CMK (cell line): ENCODE data around the gene ARID1B.

Experiments used
- DNase-seq: peaks from one replicate; pipeline ENCODE4 v3.0.0-alpha.2; 2010; ENCODE audit warnings: low read depth

The ARID1B gene

GRCh38 chr6:157054531-157054979 lies 277.4 kb downstream of the ARID1B start:
- DNase-seq, result no peak

- no peak for DNase-seq
Measured at GRCh38 chr6:157055863-157056262, 278.7 kb downstream of the ARID1B start.

DNA sequence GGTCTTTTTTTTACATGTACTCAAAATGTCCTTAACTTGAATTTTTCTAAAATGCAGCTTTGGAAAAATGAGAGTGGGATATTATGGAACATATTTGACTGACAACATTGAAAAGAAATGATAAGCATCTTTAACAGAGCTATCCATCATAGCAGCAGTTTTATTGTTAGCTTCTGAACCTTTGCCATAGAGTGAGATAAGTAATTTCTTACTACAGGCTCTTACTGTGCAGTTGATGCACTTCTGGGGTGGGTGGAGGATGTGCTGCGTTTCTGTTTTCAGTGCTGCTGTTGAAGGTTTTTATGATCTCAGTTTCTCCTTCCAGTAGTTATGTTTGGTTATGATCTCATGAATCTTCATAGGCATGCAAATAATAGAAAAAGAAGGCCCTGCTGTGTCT lies 279.1 kb downstream of the ARID1B start:
- no peak for DNase-seq

DNA sequence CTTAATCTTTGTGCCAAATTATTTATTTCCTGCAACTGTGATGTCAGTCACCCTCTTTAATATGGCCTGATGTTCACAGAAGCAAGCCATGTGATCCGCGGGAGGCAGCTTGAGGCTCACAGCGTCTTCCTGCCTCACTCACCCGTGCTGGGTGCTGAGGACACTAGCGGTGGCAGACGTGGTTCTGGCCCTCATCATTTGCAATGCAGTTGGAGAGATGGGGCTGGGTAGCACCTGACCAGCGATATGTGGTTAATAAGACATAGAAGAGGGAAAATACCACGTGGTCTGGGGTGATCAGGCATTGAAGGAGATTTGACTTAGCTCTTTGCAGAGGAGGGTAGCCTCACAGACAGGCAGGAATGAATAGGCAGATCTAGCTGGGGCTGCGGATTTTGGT lies 281.4 kb downstream of the ARID1B start:
- DNase-seq, result no peak

- DNase-seq, result no peak
Measured at GRCh38 chr6:157059781-157060180, 282.6 kb downstream of the ARID1B start.

DNA sequence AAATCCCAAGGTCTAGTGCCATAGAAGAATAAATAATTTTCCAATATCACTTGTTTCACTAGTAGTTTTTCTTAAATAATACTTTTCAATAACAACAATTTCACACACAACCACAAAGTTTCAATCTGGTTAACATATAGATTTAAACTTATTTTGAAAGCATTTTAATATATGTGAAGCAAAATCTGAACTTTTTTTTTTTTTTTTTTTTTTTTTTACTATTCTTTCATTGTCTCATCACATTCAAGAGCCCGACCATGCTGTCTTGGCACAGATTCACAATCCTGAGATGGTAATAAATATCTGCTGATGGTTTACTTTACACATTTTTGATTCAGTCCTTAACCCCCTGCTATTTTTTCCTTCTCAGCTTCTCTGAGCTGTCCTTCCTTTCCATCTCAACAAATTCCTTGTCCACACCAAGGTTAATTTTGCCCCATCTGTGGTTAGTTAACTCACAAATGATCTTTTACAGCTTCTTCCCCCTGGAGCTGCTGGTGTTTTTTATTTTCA lies 283.3 kb downstream of the ARID1B start:
- DNase-seq, result no peak

- no peak for DNase-seq
Measured at GRCh38 chr6:157061770-157062594, 284.8 kb downstream of the ARID1B start.

- no peak for DNase-seq
Measured at GRCh38 chr6:157063176-157063905, 286.2 kb downstream of the ARID1B start.

GRCh38 chr6:157063923-157064322 lies 286.7 kb downstream of the ARID1B start:
- no peak for DNase-seq

DNA sequence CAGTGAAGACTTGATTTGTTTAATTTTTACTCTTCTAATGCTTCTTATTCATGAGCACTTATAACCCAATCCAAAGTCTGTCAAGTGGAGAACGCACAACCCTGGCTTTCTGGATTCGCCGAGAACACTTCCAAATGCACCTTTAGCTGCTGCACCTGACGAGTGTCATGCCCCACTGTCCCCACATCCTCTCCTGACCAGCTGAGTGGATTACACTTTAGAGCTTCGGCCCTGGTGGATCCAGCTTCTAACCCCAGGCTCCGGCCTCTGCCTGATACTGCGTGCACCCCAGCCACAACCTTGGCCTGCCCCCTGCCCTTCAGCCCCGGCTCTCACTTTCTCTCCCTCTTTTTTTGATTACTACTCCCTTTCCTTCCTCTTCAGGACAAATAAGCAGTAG lies 287.3 kb downstream of the ARID1B start:
- no peak for DNase-seq

- no peak for DNase-seq
Measured at GRCh38 chr6:157065366-157065765, 288.2 kb downstream of the ARID1B start.

DNA sequence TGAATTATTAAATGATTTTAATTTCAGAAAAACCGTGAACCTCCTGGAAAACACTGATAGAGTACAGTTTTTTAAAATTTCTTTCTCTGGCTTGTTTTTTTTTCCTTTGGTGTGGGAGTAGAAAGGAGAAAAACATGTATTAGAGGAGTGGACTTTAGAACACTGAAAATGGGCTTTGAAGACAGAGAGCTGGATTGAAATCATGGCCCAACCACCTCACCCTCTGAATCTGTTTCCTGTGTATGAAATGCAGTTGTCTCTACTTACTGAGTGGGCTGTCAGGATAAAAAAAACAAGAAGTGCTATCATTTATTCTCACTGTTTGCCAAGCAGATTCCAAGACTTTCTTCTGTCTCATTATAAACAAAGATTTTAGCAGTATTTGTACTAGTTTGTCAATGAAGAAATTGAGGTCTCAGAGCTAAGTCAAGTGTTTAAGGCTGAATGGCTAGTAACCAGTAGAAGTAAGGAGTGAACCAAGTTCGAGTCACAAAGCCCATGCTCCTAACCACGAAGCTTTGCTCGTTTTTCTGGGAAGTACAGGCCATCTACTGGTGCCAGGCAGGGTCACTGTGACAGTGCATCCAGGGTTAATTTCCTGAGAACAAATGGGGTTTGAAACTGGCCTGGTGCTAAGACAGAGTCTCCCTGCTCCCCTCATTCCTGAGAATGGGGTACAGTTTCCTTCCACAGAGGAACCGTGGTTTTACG lies 289.8 kb downstream of the ARID1B start:
- no peak for DNase-seq

DNA sequence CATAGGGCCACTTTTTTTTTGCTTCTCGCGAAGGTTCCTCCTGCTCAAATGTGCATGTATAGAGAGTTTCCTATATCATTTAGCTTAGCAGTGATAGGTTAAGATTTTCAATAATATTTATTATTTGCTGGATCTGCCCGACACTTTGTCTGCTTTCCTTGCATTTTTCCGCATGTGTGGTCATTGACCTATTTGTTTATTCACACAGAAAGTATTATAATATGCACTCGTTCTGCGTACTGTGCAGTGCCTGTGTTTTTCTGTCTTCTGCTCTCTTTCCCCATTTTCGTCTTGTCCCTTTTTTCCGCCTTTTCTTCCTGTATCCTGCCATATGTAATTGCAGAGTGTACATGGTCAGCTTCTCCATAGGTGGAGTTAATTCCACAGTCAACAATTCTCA lies 290.3 kb downstream of the ARID1B start:
- DNase-seq, result no peak

GRCh38 chr6:157068691-157069324 lies 291.6 kb downstream of the ARID1B start:
- no peak for DNase-seq

DNA sequence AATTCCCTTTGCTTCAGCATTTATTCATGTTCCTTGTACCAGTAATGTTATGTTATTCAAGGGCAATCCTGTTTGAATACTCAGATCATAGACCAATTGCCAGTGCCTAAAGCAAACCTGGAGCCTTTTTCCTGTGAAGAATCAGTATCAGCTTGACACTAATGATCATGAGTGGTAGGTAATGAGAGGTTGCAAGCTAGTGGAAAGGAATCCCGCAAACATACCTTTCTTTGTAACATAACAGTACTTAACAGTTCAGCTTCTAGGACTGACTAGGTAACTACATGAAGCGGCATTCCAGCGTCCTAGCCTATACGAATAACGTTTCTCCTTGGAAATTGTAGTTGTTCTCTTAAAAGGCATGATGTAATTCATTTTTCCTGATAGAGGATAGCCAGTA lies 292.4 kb downstream of the ARID1B start:
- no peak for DNase-seq

GRCh38 chr6:157070403-157071107 lies 293.4 kb downstream of the ARID1B start:
- DNase-seq, result no peak

- no peak for DNase-seq
Measured at GRCh38 chr6:157072128-157072527, 294.9 kb downstream of the ARID1B start.

DNA sequence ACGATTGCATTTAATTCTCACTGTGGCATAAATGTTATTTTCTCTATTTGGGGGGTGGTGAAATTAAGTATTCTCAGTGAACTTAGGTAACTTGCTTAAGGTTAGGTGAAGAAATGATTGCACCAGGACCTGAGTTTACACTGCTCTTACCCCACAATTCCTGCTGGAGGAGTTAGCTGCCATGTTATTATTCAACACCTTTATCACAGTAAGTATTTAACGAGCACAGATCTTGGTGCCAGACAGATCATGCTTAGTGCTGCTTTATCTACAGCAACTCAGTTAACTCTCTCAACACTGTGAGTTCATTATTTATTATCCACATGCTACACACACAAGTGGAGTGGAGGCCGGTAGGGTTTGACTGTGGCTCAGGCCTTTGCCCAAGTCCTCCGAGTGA lies 296.4 kb downstream of the ARID1B start:
- DNase-seq, result no peak

DNA sequence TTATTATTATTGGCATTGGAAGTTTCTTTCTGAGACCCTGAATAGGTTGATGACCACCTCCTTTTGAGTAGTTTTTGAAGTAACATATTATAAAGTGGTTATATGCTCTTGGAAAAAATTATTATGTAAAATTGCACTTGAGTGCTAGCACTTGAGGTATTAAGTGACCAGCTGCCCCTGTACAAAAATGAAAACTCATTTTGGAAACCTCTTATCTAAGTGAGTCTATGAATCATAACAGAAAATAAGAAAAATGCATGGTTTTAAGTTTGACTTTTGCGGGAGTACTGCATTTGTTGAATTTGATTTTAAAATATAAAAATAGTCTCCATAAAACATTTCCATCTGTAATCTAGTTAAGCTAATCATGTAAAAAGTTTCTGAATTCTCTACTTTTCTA lies 297.8 kb downstream of the ARID1B start:
- no peak for DNase-seq

DNA sequence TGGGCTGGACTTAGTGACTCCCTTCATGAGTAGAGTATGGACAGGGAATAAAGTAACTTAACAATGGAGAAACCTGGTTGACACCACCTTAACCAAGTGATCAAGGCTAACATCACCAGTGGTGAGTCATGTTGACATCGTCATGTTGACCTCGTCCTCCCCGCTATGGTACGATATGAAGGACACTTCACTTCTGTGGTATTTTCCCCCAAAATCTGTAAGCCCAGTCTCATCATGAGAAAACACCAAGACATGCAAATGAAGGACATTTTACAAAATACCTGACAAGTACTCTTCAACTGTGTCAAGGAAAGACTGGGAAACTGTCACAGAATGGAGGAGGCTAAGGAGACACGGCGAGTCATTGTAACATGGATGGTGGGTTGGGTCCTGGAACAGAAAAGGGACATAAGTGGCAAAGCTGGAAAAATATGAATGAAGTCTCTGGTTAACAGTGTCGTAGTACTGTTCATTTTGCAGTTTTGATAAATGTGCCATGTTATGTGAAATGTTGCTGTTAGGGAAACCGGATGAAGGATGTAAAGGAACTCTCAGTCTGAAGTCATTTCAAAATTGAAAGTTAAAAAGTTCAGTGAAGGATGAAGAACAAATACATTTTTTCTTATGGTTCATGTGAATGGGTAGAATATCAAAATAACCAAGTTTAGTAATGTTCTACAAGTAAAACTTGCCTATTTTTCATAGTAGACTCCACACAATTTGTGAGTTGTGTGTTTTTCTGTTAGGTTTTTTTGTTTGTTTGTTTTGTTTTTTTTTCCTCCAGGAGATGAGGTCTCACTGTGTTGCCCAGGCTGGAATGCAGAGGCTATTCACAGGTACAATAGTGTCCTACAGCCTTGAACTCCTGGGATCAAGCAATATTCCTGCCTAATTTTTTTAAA lies 298.6 kb downstream of the ARID1B start:
- DNase-seq, result no peak
